Occipital lobe (tissue), 2 donors: ENCODE data around the gene GPR158. TPM values are rescaled to one million over a fixed set of nuclear protein-coding genes. Genes with fewer than 3 reads are reported as not detected.

Experiments
- small RNA-seq: library from RNA; depleted of rRNA; stranded (forward); fragments of <200 nt; gene quantifications from one replicate; pipeline ENCODE3, GENCODE V24; 2014
- total RNA-seq: library from RNA; depleted of rRNA; stranded (reverse); fragments of >200 nt; gene quantifications from one replicate; pipeline ENCODE4 v1.2.3, GENCODE V29; 2014

GPR158 gene
- total RNA-seq, 1 donor from 2014 or later, result 6.1 TPM

Small RNA genes lying within 50 kb of the gene (small RNA-seq; reads per million reads assigned to genes)
- gene RN7SKP220, result not detected

Other genes starting within 250 kb of the GPR158 start
- gene PRTFDC1, start 222.4 kb upstream of the GPR158 start, total RNA-seq, result 35.7 TPM
- gene ENKUR, start 158.8 kb upstream of the GPR158 start, total RNA-seq, result 5.0 TPM
- 17.9 TPM for gene THNSL1, start 158.4 kb upstream of the GPR158 start, total RNA-seq